HEK293 (cell line): ENCODE results near the gene ZNF652.

Experiments
- KLF16 ChIP-seq: fragments of 450-650 bp; formaldehyde crosslinking; IDR thresholded peaks from 2 replicates; pipeline ENCODE4 v1.5.1; 2017; ENCODE audit warnings: missing biosample characterization, missing genetic modification characterization
- SCRT1 ChIP-seq: fragments of 450-650 bp; formaldehyde crosslinking; IDR thresholded peaks from 2 replicates; pipeline ENCODE4 v1.5.1; 2016; ENCODE audit warnings: missing biosample characterization, missing genetic modification characterization, borderline replicate concordance
- ZFHX2 ChIP-seq: fragments of 450-650 bp; formaldehyde crosslinking; conservative IDR thresholded peaks from 2 replicates; pipeline ENCODE4 v1.5.1; 2016; ENCODE audit warnings: missing biosample characterization, missing genetic modification characterization
- ZFP41 ChIP-seq: fragments of 450-650 bp; formaldehyde crosslinking; IDR thresholded peaks from 2 replicates; pipeline ENCODE4 v1.5.1; 2016; ENCODE audit warnings: missing biosample characterization, missing genetic modification characterization, borderline replicate concordance
- ZFP69B ChIP-seq: fragments of 450-650 bp; formaldehyde crosslinking; IDR thresholded peaks from 2 replicates; pipeline ENCODE4 v1.5.1; 2016; ENCODE audit warnings: missing biosample characterization, missing genetic modification characterization
- ZNF148 ChIP-seq: fragments of 450-650 bp; formaldehyde crosslinking; IDR thresholded peaks from 2 replicates; pipeline ENCODE4 v1.5.0; 2017; ENCODE audit warnings: missing biosample characterization, missing genetic modification characterization, borderline replicate concordance
- ZNF214 ChIP-seq: fragments of 450-650 bp; formaldehyde crosslinking; IDR thresholded peaks from 2 replicates; pipeline ENCODE4 v1.5.1; 2017; ENCODE audit warnings: missing biosample characterization, mild to moderate bottlenecking, missing genetic modification characterization, borderline replicate concordance
- ZNF26 ChIP-seq: fragments of 450-650 bp; formaldehyde crosslinking; IDR thresholded peaks from 2 replicates; pipeline ENCODE4 v1.5.1; 2016; ENCODE audit warnings: missing biosample characterization, missing genetic modification characterization
- ZNF404 ChIP-seq: fragments of 450-650 bp; formaldehyde crosslinking; IDR thresholded peaks from 2 replicates; pipeline ENCODE4 v1.5.1; 2017; ENCODE audit warnings: missing biosample characterization, missing genetic modification characterization
- ZNF416 ChIP-seq: fragments of 450-650 bp; formaldehyde crosslinking; IDR thresholded peaks from 2 replicates; pipeline ENCODE4 v1.5.1; 2016; ENCODE audit warnings: missing biosample characterization, missing genetic modification characterization
- ZNF501 ChIP-seq: fragments of 450-650 bp; formaldehyde crosslinking; IDR thresholded peaks from 2 replicates; pipeline ENCODE4 v1.5.1; 2016; ENCODE audit warnings: missing biosample characterization, missing genetic modification characterization
- ZNF530 ChIP-seq: fragments of 450-650 bp; formaldehyde crosslinking; IDR thresholded peaks from 2 replicates; pipeline ENCODE4 v1.5.1; 2016; ENCODE audit warnings: low read depth, missing biosample characterization, missing genetic modification characterization
- ZNF549 ChIP-seq: fragments of 450-650 bp; IDR thresholded peaks from 2 replicates; pipeline ENCODE4 v1.5.1; 2018; ENCODE audit warnings: missing biosample characterization, missing genetic modification characterization, mild to moderate bottlenecking, inconsistent platforms, moderate library complexity
- ZNF561 ChIP-seq: fragments of 450-650 bp; IDR thresholded peaks from 2 replicates; pipeline ENCODE4 v1.5.1; 2018; ENCODE audit warnings: missing biosample characterization, missing genetic modification characterization, borderline replicate concordance
- ZNF585B ChIP-seq: fragments of 450-650 bp; formaldehyde crosslinking; IDR thresholded peaks from 2 replicates; pipeline ENCODE4 v1.5.1; 2016; ENCODE audit warnings: missing biosample characterization, missing genetic modification characterization
- ZNF623 ChIP-seq: fragments of 450-650 bp; formaldehyde crosslinking; IDR thresholded peaks from 2 replicates; pipeline ENCODE4 v1.5.1; 2016; ENCODE audit warnings: missing biosample characterization, missing genetic modification characterization
- ZNF654 ChIP-seq: fragments of 450-650 bp; formaldehyde crosslinking; IDR thresholded peaks from 2 replicates; pipeline ENCODE4 v1.5.1; 2016; ENCODE audit warnings: low read depth, missing biosample characterization, missing genetic modification characterization
- ZNF707 ChIP-seq: fragments of 450-650 bp; formaldehyde crosslinking; IDR thresholded peaks from 2 replicates; pipeline ENCODE4 v1.5.1; 2016; ENCODE audit warnings: missing biosample characterization, missing genetic modification characterization
- ZNF776 ChIP-seq: fragments of 450-650 bp; formaldehyde crosslinking; IDR thresholded peaks from 2 replicates; pipeline ENCODE4 v1.5.0; 2017; ENCODE audit warnings: missing biosample characterization, missing genetic modification characterization, borderline replicate concordance
- ZNF792 ChIP-seq: fragments of 450-650 bp; formaldehyde crosslinking; IDR thresholded peaks from 2 replicates; pipeline ENCODE4 v1.5.1; 2016; ENCODE audit warnings: missing biosample characterization, missing genetic modification characterization
- ZSCAN18 ChIP-seq: fragments of 450-650 bp; formaldehyde crosslinking; IDR thresholded peaks from 2 replicates; pipeline ENCODE4 v1.5.1; 2016; ENCODE audit warnings: missing biosample characterization, missing genetic modification characterization
- TF ChIP-seq, protein P1 (sequence below): fragments of 450-650 bp; formaldehyde crosslinking; IDR thresholded peaks from 2 replicates; pipeline ENCODE4 v1.5.1; 2016; ENCODE audit warnings: missing biosample characterization, missing genetic modification characterization

ZNF652 gene

GRCh38 chr17:49407981-49408501 lies 46.0 kb upstream of the ZNF652 start (continued):
- TF ChIP-seq ZNF26 (tag by site-specific recombination) (no peak), ZNF530 (tag by site-specific recombination) (no peak), ZNF561 (tag by site-specific recombination) (0 out of 2 replicates have a peak, but pooled peaks have one; percentile 43), ZNF707 (tag by site-specific recombination) (no peak), ZNF148 (tag by site-specific recombination) (no peak), ZNF214 (tag by site-specific recombination) (no peak), ZNF585B (tag by site-specific recombination) (no peak), ZSCAN18 (no peak), ZNF404 (tag by site-specific recombination) (no peak), SCRT1 (tag by site-specific recombination) (no peak), KLF16 (tag by site-specific recombination) (no peak), ZNF792 (tag by site-specific recombination) (no peak), ZFHX2 (tag by site-specific recombination) (no peak), ZFP69B (tag by site-specific recombination) (peak; percentile 86; the same call in 1 of the 2 replicates), ZNF654 (tag by site-specific recombination) (peak; percentile 67), ZNF501 (no peak), ZNF416 (tag by site-specific recombination) (no peak), ZNF549 (tag by site-specific recombination) (no peak), ZNF776 (tag by site-specific recombination) (no peak), ZFP41 (tag by site-specific recombination) (no peak), ZNF623 (tag by site-specific recombination) (no peak)
- TF ChIP-seq, protein P1, sequence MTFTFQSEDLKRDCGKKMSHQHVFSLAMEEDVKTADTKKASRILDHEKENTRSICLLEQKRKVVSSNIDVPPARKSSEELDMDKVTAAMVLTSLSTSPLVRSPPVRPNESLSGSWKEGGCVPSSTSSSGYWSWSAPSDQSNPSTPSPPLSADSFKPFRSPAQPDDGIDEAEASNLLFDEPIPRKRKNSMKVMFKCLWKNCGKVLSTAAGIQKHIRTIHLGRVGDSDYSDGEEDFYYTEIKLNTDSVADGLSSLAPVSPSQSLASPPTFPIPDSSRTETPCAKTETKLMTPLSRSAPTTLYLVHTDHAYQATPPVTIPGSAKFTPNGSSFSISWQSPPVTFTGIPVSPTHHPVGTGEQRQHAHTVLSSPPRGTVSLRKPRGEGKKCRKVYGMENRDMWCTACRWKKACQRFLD, result no peak
- TF ChIP-seq, all 188 proteins: peak for 27
